ENCODE results near the gene KIF1B. TPM values are rescaled to one million over a fixed set of nuclear protein-coding genes. Genes with fewer than 3 reads are reported as not detected.

KIF1B gene
- total and polyA plus RNA-seq, 10 of the 15 experiments (the other 5 are each of a cell fraction or from before 2014, with no cell fraction given): 2.1 to 16.5 (median 8.7) TPM

DNA sequence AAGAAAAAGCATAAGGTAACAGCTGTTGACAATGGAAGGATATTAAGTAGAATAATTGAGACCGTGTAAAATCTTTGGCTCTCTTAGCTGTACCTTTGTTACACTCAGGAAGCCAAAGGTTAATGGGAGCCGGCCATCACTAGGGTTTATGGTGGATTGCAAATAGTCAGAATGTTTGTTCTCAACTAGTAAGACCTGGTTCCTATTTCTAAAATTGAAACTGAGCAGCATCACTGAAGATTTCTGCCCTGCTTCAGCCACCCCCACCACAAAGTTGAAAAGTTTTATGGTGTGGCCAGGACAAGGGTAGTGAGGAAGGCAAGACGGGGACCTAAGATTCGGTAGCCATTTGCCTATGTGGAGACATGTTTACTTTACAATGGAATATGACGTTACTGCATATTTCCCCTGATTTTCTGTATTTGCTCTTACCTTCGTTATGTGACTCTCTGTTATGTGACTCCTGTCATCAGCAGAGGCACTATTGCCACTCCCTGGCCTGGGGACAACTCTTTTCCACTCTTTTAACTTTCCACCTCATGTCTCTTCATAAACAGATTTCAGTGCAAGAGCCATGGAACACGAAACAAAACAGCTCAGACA is 41.4 kb upstream of the KIF1B start:
- H3K4me1 ChIP-seq (ENCODE audit: control insufficient read depth, insufficient read depth, low read length): peaks cover 31% of the 10 kb centered on the region
- intact Hi-C loops (cut with micrococcal nuclease; ENCODE audit: unreplicated experiment) (no loop called here), in situ Hi-C loops (cut with MboI) (no loop called here)
- peaks cover 3 to 14% of the 10 kb centered on the region in 2 experiments for H3K36me3 ChIP-seq (ENCODE audit: control insufficient read depth in 2 of 2, insufficient read depth in 2 of 2, low read length in 1 of 2)
- BruUV-seq (replicated peaks): no TSS peak
- H3K4me2 ChIP-seq (ENCODE audit: control insufficient read depth, insufficient read depth): peak overlapping the region; percentile 6; the same call in 1 of the 2 replicates
- ChIA-PET CTCF (interaction anchor here (0.6 to 3.8 kb wide), 3 partner anchors 23 to 169 kb away, joined by 3 to 21 read pairs (median 5); partner anchors contain the start of gene KIF1B), POLR2A (no interaction called here), SMC1A (ENCODE audit: uncharacterized antibody, unreplicated experiment) (interaction anchor here (0.9 to 2.5 kb wide), 4 partner anchors 9 to 40 kb away, joined by 3 to 12 read pairs (median 7); partner anchors contain the start of gene KIF1B), RAD21 (ENCODE audit: unreplicated experiment) (interaction anchor here (0.6 to 3.0 kb wide), 4 partner anchors 32 to 208 kb away, joined by 3 to 10 read pairs (median 5); partner anchors contain the start of gene KIF1B)
- H4K20me1 ChIP-seq (ENCODE audit: control insufficient read depth, insufficient read depth): no peaks in the 10 kb centered on the region
- no peaks in the 10 kb centered on the region for H3K27me3 ChIP-seq (replicated peaks in 1 of 2; ENCODE audit: control insufficient read depth in 2 of 2, insufficient read depth in 2 of 2, low read length in 1 of 2)
- no peak for FAIRE-seq
- peak overlapping the region; percentile 20 for H2AFZ ChIP-seq (ENCODE audit: control insufficient read depth, low read depth, low read length)
- no peaks in the 10 kb centered on the region; the same call in 1 of the 3 replicates for H3K9me3 ChIP-seq (replicated peaks; ENCODE audit: control insufficient read depth, insufficient read depth, low read length)
- peak; percentile 48 for DNase-seq (ENCODE audit: low read depth, low spot score)
- no peak overlapping the region for H3K4me3 ChIP-seq
- H3K27ac ChIP-seq (ENCODE audit: control insufficient read depth, insufficient read depth): peak overlapping the region; percentile 83
- WGBS (ENCODE audit: insufficient coverage, insufficient replicate concordance, low lambda C conversion rate, missing lambda C conversion rate): 33% methylated on average over 7 of the region's 7 CpGs
- H3K9ac ChIP-seq (ENCODE audit: control insufficient read depth, insufficient read depth, low read length): no peak overlapping the region
- H3K79me2 ChIP-seq (ENCODE audit: control insufficient read depth, insufficient read depth, low read length): no peaks in the 10 kb centered on the region
- peak; percentile 54 for ATAC-seq
- TF ChIP-seq, protein P1, sequence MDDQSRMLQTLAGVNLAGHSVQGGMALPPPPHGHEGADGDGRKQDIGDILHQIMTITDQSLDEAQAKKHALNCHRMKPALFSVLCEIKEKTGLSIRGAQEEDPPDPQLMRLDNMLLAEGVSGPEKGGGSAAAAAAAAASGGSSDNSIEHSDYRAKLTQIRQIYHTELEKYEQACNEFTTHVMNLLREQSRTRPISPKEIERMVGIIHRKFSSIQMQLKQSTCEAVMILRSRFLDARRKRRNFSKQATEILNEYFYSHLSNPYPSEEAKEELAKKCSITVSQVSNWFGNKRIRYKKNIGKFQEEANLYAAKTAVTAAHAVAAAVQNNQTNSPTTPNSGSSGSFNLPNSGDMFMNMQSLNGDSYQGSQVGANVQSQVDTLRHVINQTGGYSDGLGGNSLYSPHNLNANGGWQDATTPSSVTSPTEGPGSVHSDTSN (IDR thresholded peaks at IDR 0.05; ENCODE audit: insufficient replicate concordance, low read depth, low read length): no peak
- TF ChIP-seq, protein P2, sequence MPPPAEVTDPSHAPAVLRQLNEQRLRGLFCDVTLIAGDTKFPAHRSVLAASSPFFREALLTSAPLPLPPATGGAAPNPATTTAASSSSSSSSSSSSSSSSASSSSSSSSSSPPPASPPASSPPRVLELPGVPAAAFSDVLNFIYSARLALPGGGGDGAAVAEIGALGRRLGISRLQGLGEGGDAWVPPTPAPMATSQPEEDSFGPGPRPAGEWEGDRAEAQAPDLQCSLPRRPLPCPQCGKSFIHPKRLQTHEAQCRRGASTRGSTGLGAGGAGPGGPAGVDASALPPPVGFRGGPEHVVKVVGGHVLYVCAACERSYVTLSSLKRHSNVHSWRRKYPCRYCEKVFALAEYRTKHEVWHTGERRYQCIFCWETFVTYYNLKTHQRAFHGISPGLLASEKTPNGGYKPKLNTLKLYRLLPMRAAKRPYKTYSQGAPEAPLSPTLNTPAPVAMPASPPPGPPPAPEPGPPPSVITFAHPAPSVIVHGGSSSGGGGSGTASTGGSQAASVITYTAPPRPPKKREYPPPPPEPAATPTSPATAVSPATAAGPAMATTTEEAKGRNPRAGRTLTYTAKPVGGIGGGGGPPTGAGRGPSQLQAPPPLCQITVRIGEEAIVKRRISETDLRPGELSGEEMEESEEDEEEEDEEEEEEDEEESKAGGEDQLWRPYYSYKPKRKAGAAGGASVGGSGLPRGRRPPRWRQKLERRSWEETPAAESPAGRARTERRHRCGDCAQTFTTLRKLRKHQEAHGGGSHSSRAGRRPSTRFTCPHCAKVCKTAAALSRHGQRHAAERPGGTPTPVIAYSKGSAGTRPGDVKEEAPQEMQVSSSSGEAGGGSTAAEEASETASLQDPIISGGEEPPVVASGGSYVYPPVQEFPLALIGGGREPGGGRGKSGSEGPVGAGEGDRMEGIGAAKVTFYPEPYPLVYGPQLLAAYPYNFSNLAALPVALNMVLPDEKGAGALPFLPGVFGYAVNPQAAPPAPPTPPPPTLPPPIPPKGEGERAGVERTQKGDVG (CRISPR knock-in tag; IDR thresholded peaks at IDR 0.05): no peak
- TF ChIP-seq NR2F1 (conservative IDR thresholded peaks at IDR 0.05) (peak; percentile 40; the same call in 1 of the 2 replicates), RUNX3 (IDR thresholded peaks at IDR 0.05; ENCODE audit: low read length) (peak; percentile 58), SIN3A (IDR thresholded peaks at IDR 0.05; ENCODE audit: low read depth, low read length) (no peak), MTA3 (IDR thresholded peaks at IDR 0.05; ENCODE audit: borderline replicate concordance, low read length) (no peak), YY1 (IDR thresholded peaks at IDR 0.05; ENCODE audit: low read depth, low read length) (peak; percentile 56; the same call in 1 of the 2 replicates), CREB1 (IDR thresholded peaks at IDR 0.05; ENCODE audit: low read depth) (0 out of 2 replicates have a peak, but pooled peaks have one; percentile 21)
- TF ChIP-seq, protein P3, sequence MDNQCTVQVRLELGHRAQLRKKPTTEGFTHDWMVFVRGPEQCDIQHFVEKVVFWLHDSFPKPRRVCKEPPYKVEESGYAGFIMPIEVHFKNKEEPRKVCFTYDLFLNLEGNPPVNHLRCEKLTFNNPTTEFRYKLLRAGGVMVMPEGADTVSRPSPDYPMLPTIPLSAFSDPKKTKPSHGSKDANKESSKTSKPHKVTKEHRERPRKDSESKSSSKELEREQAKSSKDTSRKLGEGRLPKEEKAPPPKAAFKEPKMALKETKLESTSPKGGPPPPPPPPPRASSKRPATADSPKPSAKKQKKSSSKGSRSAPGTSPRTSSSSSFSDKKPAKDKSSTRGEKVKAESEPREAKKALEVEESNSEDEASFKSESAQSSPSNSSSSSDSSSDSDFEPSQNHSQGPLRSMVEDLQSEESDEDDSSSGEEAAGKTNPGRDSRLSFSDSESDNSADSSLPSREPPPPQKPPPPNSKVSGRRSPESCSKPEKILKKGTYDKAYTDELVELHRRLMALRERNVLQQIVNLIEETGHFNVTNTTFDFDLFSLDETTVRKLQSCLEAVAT (IDR thresholded peaks at IDR 0.05): peak; percentile 50; the same call in 1 of the 2 replicates
- TF ChIP-seq, protein P4, sequence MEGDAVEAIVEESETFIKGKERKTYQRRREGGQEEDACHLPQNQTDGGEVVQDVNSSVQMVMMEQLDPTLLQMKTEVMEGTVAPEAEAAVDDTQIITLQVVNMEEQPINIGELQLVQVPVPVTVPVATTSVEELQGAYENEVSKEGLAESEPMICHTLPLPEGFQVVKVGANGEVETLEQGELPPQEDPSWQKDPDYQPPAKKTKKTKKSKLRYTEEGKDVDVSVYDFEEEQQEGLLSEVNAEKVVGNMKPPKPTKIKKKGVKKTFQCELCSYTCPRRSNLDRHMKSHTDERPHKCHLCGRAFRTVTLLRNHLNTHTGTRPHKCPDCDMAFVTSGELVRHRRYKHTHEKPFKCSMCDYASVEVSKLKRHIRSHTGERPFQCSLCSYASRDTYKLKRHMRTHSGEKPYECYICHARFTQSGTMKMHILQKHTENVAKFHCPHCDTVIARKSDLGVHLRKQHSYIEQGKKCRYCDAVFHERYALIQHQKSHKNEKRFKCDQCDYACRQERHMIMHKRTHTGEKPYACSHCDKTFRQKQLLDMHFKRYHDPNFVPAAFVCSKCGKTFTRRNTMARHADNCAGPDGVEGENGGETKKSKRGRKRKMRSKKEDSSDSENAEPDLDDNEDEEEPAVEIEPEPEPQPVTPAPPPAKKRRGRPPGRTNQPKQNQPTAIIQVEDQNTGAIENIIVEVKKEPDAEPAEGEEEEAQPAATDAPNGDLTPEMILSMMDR (IDR thresholded peaks at IDR 0.05 in 2 of 3, conservative IDR thresholded peaks at IDR 0.05 in 1 of 3; ENCODE audit: control insufficient read depth in 2 of 3, extremely low read depth in 1 of 3, insufficient read depth in 1 of 3, low read depth in 3 of 3, low read length in 3 of 3): no peak
